ENCODE measurements around the gene ATP7A.

The ATP7A gene

DNA sequence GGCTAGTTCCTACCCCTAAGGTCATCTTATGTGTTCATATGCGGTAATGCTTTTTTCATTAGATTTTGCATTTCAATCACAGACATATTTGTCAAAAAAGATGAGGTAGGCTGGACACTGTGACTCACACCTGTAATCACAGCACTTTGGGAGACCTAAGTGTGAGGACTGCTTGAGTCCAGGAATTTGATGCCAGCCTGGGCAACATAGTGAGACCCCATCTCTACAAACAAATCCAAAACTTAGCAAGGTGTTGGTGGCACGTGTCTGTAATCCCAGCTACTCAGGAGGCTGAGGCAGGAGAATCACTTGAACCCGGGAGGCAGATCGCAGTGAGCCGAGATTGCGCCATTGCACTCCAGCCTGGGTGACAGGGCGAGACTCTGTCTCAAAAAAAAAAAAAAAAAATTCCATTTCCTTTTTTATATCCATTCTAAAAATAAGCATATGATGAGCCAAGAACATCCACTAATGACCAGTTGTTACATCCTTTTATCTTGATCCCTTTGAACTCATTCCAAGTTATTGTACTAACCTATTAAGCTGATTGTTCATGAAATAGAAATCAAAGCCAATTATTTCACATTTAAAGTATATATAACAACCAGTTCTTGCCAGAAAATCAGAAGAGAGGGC lies 35.5 kb downstream of the ATP7A start:
- no peak for DNase-seq

DNA sequence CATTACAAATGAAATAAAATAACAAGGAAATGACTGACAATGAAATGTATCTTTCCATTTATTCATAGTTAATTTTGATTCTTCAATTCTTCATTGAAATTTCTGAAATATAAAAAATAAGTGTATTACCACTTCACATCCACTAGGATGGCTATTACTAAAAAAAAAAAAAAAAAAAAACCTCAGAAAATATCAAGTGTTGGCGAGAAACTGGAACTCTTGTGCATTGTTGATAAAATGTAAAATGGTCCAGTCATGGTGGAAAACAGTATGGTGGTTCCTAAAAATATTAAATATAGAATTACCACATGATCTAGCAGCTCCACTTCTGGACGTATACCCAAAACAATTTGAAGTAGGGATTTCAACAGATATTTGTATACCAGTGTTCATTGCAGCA lies 36.1 kb downstream of the ATP7A start:
- DNase-seq, result no peak

DNA sequence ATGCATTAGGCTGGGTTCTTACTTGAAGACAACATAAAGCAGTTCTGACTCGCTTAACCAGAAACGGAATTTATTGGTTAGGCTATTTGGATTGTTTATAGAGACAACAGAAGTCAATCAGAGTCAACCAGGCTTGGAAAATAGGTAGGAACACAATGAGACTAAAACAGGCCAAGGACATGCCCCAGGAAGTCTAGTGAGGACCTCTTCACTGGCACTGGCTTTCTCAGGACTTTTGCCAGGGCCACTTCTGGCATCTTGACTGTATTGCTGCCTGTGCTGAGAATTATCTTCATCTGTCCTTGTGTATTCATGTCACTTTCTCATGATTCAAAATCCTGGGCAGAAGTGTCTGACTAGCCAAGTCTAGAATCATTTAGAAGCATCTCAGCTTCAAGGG lies 39.3 kb downstream of the ATP7A start:
- DNase-seq, result no peak

DNA sequence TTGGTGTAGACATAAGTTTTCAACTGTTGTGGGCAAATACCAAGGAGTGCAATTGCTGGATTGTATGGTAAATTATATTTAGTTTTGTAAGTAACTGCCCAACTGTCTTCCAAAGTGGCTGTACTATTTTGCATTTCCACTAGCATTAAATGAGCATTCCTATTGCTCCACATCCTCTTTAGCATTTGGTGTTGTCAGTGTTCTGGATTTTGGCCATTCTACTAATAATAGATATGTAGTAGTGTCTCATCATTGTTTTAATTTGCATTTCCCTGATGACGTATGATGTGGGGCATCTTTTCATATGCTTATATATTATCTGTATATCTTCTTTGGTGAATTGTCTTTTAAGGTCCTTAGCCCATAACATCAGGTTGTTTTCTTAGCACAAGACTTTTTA lies 41.7 kb downstream of the ATP7A start:
- no peak for DNase-seq

DNA sequence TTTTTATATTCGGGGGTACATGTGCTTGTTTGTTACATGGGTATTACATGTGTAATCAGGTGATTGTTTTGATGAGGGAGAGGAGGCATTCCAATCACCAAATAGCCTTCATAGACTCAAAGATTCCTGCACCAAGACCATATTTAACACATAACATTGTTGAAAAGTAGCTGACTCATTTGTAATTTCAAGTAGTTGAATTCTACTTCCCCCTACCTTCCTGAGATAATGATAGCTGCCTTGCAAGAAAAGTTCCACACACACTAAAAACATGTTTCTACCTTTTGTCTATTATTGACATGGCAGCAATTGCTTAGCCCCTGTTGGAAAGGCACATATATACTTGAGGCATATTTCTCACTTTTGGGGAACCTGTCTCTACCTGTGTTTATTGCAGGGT lies 42.8 kb downstream of the ATP7A start:
- no peak for DNase-seq

DNA sequence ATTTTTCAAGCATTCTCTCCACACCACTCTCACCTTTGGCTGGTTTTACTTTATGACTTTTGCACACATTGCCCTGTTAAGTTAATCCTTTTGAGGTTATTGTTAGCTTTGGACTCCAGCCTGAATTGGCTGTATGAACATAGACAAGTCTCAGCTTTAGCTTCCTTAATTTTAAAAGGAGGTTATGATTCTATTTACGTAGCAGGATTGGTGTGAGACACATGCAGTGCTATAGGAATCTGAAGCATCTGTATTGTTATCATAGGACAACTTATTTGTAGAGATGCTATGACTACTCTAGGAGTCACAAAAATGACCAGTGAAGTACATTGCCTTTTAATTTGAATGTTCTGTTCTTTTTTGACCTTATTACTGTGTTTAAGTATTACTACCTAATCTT lies 43.2 kb downstream of the ATP7A start:
- no peak for DNase-seq

DNA sequence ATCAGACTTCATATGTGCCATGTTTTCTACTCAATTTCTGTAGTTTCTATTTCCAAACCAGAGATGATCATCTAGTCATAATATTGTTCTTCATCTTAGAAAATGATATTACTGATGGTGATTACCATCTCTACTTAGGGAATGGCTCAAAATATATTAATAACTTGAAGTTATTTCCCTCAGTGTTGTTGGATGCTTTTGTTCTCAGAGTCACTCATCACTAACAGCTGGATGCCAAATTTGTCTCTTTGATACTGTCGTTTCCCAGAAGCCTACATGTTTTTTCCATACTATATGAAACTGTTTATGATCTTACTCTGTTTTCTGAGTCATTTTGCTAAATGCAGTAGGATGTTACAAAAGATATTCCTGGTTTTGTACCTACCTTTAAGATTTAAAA lies 50.1 kb downstream of the ATP7A start:
- DNase-seq, result no peak

DNA sequence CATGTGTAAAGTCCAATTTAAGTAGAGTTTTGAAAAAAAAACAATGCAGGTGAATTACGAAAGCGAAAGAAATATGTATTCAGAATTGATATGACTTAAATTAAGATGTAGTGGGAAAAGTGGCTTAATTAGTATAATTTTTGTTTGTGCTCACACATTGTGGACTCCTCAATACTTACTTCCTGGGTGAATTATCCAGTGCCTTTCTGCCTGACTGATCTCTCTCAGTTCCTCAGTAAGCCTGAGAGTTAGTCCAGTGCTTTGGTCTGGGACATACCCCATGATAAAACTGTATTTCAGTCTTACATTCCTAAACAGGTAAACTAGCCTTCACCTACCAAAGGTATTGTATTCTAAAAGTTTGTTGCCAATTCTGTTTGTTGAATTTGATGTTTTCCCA lies 50.6 kb downstream of the ATP7A start:
- DNase-seq, result no peak

DNA sequence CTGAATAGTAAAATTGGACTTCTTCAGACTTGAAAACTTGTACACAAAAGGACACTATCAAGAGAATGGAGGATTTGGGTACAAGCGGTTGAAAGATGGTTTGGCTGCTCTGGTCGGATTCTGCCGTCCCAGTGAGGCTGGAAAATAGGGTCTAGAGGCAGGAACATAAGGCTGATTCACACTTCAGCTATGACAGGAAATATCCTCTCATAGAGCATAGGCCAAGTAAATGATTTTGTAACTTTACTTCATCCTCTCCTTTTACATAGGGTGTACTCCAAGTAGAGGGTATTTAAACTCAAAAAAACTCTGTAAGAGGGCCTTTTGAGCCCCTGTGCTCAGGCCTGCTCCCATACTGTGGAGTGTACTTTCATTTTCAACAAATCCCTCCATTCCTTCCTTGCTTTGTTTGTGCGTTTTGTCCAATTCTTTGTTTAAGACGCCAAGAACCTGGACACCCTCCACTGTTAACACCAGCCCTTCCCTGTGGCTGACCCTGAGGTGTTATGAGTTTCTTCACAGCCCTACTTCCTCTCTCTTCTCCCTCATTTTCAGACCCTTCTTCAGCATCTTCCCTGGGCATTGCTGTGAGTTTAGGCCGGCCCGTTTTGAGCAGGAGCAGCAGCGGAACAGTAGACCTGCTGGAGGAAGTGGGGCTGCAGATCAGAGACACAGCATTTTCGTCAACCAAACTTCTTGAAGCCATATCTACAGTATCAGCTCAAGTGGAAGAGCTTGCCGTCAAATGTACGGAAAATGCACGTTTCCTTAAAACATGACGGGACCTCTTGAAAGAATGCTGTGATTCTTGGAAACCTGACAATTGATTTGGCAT lies 51.8 kb downstream of the ATP7A start:
- no peak for DNase-seq

DNA sequence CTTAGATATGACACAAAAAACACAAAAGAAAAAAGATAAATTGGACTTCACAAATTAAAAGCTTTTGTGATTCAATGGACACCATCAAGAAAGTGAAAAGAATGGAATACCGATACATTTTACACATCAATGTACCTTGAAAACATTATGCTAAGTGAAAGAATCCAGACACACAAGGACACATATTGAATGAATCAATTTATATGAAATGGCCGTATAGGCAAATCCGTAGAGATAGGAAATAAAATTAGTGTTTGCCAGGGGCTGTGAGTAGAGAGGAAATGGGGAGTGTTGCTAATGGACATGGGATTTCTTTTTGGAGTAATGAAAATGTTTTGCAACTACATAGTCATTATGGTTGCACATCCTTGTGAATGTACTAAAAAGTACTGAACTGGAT lies 55.9 kb downstream of the ATP7A start:
- DNase-seq, result no peak

DNA sequence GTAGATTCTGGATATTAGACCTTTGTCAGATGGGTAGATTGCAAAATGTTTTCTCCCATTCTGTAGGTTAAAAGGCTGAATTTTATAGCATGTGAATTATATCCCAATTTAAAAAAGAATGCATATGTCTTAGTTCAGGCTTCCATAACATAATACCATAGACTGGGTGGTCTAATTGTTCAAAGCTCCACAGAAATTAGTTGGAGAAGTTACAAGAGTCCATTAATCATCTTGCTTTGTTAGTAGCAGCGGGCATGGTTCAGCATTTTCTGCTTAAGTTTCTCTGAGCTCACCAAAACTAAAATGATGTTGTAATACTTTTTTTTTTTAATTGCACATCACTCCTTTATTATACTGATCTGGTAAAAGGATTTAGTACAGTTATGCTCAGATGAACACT lies 57.1 kb downstream of the ATP7A start:
- DNase-seq, result no peak

DNA sequence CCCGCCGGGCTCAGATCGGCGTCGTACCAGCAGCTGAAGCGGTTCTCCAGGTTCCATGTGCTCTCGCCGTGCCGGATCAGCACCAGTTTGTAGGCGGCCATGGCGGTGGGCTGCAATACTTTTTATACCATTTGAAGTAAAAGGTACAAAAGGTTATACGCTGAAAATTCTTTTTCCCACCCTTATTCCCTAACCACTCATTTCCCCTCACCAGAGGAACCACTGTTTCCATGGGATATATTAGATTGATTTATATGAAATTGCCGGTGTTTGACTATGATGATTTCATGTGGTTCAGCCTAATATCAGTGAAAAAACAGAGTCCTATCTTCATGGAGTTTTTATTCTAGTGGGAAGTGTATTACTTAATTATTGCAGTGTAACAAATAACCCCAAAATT lies 59.0 kb downstream of the ATP7A start, which contains the start of gene PGAM4:
Gene PGAM4, minus strand, starts transcription at position 101 of the 400 bp plus-strand sequence. Its CDS starts 0 bp downstream, at position 101.
- no peak for DNase-seq

DNA sequence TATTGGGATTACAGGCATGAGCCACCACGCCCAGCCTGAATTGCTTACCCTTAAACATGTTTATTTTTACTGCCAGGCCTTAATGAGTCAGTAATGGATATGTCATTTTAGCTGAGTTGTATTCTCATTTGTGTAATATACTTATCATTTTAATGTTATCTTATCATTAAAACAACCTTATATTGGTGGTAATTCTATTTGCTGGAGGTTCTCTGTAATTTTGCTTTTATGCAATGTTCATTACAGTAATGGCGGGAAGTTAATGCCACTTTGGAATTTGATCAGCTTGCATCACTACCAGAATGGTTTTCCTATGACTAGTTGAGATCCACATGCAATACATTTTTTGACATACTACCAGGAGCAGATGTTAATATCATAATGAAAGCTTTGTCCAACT lies 65.3 kb downstream of the ATP7A start:
- DNase-seq, result no peak

DNA sequence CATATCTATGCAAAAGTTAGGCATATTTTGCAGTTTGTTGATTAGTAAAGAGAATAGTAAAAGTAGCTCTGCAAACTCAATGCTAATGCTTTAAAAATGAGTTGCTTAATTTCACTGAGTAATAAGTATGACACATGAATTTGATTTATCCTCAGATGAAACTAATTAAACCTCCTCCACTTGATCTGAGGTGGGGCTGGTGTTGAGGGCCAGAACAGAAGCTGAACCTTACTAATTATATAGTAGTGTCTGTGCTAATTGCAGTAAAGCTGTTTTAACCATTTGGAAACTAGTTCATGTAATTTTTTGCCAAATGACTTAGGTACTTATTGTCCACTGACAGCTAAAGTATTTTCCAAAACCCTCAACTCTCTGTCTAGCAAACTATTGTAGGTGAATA lies 66.6 kb downstream of the ATP7A start:
- DNase-seq, result peak; percentile 2

DNA sequence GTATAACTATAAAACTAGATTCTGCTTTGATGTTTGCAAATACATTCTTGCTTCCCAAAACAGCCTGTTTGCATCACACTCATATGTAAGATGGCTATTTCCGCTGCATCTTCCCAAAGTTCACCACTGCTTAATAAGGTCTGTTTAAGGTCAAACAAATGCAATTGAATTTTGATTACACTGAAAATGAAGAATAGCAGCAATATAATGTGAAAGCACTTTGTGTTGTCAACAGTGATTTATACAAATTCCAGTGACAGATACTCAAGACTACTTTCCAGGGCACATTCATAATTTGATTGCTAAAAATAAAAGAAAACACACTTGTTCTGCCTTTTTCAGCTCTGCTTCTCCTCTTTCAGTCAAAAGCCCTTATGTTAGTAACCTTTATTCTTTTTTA lies 67.0 kb downstream of the ATP7A start:
- DNase-seq, result no peak

DNA sequence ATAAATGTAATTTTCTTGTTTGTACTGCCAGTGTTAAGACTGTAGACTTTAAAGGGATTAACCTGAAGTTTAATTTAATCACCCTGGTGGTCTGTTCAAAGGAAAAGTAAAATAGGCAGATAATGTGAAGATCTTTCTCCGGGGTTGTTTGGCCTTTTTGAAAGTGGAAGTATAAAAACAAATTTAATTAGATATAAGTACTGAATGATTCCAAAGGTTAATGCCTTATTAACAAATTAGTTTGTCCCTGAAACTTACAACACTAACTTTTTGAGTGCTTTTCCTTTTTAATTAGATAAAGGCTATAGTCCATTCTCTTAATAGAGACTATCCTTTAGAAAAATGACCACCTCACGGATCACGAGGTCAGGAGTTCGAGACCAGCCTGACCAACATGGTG lies 69.4 kb downstream of the ATP7A start:
- no peak for DNase-seq

DNA sequence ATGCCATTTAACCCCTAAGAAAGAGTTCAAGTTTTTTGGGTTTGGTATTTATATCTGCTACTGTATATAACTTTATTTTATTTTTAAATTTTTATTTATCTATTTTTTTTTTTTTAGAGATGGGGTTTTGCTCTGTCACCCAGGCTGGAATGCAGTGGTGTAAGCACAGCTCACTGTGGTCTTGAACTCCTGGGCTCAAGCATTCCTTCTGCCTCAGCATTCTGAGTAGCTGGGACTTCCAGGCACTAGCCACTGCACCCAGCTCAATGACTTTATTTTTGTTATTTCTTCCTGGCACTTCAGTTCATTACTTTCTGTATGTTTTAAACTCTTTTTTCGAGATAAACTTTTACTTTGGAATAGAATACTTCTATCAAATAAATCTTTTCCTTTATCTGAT lies 101.4 kb downstream of the ATP7A start:
- DNase-seq, result no peak

DNA sequence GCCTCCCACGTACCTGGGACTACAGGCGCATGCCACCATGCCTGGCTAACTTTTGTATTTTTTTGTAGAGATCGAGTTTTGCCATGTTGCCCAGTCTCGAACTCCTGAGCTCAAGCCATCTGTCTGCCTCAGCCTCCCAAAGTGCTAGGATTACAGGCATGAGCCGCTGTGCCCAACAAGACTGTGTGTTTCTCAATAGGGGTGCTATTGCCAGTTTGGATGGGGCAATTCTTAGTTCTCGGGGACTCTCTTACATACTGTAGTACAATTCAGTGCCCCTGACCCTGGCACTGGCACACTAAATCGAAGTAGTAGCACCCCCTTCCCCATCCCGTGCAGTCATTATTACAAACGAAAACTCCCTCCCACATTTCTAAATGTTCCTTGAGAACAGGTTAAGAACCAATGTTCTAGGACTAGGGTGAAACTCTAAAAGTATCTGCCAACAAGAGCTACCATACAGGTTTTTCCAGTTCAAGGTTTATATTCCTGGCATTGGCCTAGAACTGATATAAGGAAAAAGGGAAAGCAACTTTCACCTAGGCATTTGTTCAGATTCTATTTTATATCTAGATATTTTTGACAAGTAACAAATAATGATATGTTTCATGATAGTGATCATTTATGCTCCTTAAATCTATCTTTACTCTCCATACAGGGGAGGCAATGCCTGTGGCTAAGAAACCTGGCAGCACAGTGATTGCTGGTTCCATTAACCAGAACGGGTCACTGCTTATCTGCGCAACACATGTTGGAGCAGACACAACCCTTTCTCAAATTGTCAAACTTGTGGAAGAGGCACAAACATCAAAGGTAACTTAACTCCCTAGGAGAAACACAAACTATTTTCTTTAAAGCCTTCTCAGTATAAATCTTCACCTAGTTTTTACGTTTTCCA lies 109.3 kb downstream of the ATP7A start:
- DNase-seq, result no peak

DNA sequence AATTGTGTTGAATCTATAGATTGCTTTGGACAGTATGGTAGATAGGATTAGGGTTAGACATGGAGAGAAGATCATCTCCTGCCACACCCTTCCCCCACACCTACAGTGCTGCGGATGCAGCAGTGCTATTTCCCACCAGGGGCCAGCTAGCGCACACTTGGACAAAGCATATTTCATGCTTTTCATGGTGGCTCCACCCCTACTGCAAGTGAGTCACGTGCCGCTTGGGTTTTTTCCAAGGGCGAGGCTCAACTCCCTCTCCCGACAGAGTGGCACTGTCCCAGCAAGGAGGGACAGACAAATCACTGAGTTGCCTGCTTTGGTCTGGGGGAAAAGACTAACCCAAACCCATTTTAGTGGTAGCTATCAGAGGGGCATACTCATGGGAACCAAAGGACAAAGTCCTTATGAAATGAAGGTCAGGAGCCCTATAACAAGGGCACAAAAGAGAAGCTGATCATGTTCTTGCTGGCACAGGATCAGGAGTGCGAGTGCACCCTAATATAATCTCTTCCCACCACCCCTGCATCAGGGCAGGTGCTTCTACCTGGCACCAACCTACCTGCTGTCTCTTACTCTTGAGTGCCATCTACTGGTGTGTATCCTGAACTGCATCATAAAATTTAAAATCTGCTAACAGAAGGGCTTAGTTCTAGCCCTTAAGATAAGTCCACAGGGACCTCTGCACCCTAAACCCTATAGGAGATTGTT lies 114.0 kb downstream of the ATP7A start:
- no peak for DNase-seq

DNA sequence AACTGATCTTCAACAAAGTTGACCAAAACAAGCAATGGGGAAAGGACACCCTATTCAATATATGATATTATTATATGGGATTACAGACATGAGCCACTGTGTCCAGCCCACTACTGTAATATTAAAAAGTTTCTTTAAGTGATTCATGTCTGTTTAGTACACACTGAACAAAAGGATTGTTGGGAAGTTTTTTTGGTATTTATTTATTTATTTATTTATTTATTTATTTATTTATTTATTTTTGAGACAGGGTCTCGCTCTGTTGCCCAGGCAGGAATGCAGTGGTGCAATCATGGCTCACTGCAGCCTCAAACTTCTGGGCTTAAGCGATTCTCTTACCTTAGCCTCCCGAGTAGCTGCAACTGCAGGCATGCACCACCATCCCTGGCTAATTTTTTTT lies 117.3 kb downstream of the ATP7A start:
- no peak for DNase-seq

DNA sequence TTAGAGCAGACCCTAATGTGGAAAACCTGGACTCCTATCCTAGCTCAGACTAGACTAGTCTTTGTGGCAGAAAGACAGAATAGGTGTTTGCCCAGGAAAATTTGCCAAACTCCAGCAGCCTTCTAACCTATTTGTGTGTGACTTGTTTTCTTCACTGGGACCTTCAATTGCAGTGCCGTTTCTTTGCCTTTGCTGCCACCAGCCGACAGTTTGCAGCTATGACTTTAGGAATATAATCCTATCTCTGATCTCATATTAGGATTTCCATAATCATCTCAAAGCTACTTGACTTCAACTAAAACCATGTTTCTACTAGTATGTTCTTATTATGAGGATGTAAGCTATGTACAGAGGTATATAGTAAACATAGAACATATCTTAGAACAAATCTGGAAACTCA lies 119.2 kb downstream of the ATP7A start:
- DNase-seq, result no peak

DNA sequence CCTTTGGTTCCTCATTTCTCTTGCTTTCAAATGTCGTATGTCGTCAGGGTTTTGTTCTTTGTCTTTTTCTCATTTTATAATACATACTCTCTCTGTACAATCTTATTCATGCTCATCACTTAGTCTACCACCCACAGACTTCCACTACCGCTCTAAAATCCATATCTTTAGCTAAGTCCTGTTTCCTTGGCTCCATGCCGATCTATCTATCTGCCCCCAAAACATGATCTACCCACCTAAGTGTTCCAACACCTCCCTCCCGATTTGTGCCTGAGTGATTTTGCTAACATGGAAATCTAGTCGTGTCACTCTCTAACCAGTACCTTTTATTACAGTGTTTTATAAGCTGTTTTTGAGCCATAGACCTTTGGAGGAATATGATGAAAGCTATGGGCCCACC lies 124.6 kb downstream of the ATP7A start:
- DNase-seq, result no peak

DNA sequence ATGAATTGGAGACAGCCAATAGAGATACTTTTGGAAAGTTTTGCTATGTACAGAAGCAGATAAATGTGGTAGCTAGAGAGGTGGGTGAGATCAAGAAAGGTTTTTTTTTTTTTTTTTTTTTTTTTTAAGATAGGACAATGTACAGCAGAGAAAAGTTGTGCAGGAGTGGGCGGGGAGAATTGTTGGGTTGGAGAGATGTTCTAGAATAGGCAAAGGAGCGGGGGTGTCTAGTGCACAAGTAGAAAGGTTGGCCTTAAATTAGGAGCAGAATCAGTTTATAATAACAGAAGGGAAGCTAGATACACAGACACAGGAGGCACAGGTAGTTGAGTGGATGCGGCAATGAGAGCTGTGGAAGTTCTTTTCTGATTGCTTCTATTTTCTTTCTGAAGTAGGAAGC lies 127.4 kb downstream of the ATP7A start:
- no peak for DNase-seq

Data from COR-L47 (cell line).